Measurements from ENCODE around the gene WDR45B. TPM values are rescaled to one million over a fixed set of nuclear protein-coding genes. Genes with fewer than 3 reads are reported as not detected.

Gene WDR45B
- total RNA-seq, 1 donor from 2014 or later = 74.1 TPM

DNA sequence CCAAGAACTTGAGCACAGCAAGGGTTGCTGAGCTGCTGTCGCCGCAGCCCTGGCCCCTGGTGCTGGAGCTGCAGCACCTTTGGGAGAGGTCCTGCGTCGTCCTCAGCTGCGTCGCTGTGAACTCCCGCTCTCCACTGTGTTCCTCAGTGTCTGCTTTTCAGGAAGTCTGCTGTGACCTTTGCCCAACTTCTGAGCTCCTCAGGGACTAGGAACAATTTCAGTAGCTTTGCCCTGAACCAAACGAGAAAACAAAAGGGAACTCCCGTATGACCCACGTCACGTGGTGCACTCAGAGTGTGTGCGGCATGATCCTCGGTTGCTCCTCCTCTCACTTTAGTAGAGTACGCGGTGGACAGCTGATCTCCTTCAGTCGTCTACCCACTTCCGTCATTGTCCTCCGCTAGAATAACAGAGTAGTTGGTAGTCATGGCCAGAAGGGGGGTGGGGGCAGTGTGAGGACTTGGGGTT lies 44.2 kb downstream of the WDR45B start:
- TF ChIP-seq, protein P1, sequence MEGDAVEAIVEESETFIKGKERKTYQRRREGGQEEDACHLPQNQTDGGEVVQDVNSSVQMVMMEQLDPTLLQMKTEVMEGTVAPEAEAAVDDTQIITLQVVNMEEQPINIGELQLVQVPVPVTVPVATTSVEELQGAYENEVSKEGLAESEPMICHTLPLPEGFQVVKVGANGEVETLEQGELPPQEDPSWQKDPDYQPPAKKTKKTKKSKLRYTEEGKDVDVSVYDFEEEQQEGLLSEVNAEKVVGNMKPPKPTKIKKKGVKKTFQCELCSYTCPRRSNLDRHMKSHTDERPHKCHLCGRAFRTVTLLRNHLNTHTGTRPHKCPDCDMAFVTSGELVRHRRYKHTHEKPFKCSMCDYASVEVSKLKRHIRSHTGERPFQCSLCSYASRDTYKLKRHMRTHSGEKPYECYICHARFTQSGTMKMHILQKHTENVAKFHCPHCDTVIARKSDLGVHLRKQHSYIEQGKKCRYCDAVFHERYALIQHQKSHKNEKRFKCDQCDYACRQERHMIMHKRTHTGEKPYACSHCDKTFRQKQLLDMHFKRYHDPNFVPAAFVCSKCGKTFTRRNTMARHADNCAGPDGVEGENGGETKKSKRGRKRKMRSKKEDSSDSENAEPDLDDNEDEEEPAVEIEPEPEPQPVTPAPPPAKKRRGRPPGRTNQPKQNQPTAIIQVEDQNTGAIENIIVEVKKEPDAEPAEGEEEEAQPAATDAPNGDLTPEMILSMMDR (IDR thresholded peaks at IDR 0.05; ENCODE audit: unreplicated experiment) = no peak
- H3K9me3 Mint-ChIP-seq (ENCODE audit: unreplicated experiment) = no peaks in the 10 kb centered on the region
- peaks cover 45% of the 10 kb centered on the region for H3K36me3 Mint-ChIP-seq (ENCODE audit: low read depth, unreplicated experiment)
- peaks cover 23% of the 10 kb centered on the region for H3K4me1 Mint-ChIP-seq (ENCODE audit: unreplicated experiment)
- H3K27me3 Mint-ChIP-seq (ENCODE audit: unreplicated experiment) = peaks cover 10% of the 10 kb centered on the region
- no peak overlapping the region for H3K4me3 Mint-ChIP-seq (ENCODE audit: unreplicated experiment)
- peak overlapping the region; percentile 12 for H3K27ac Mint-ChIP-seq (ENCODE audit: unreplicated experiment)
- no peak for DNase-seq (ENCODE audit: low spot score)

- Mint-ChIP-seq H3K4me1 (ENCODE audit: unreplicated experiment) (peaks cover 23% of the 10 kb centered on the region), H3K27me3 (ENCODE audit: unreplicated experiment) (peaks cover 10% of the 10 kb centered on the region), H3K27ac (ENCODE audit: unreplicated experiment) (peak overlapping the region; percentile 61), H3K9me3 (ENCODE audit: unreplicated experiment) (no peaks in the 10 kb centered on the region), H3K4me3 (ENCODE audit: unreplicated experiment) (peak overlapping the region; percentile 51), H3K36me3 (ENCODE audit: low read depth, unreplicated experiment) (peaks cover 47% of the 10 kb centered on the region)
- TF ChIP-seq, protein P1 (IDR thresholded peaks at IDR 0.05; ENCODE audit: unreplicated experiment) = no peak
- DNase-seq (ENCODE audit: low spot score) = no peak
These were observed 45.1 kb downstream of the WDR45B start for GRCh38 chr17:82602986-82603710.

GRCh38 chr17:82602487-82602886 lies 45.8 kb downstream of the WDR45B start:
- Mint-ChIP-seq H3K4me3 (ENCODE audit: unreplicated experiment) (peak overlapping the region; percentile 78), H3K27ac (ENCODE audit: unreplicated experiment) (peak overlapping the region; percentile 80), H3K27me3 (ENCODE audit: unreplicated experiment) (peaks cover 14% of the 10 kb centered on the region), H3K9me3 (ENCODE audit: unreplicated experiment) (no peaks in the 10 kb centered on the region), H3K36me3 (ENCODE audit: low read depth, unreplicated experiment) (peaks cover 52% of the 10 kb centered on the region), H3K4me1 (ENCODE audit: unreplicated experiment) (peaks cover 23% of the 10 kb centered on the region)
- DNase-seq (ENCODE audit: low spot score) = no peak
- TF ChIP-seq, protein P1 (IDR thresholded peaks at IDR 0.05; ENCODE audit: unreplicated experiment) = no peak

GRCh38 chr17:82601447-82602000 lies 46.7 kb downstream of the WDR45B start:
- Mint-ChIP-seq H3K9me3 (ENCODE audit: unreplicated experiment) (no peaks in the 10 kb centered on the region), H3K4me3 (ENCODE audit: unreplicated experiment) (peak overlapping the region; percentile 78)

More at GRCh38 chr17:82601447-82602000, 46.7 kb downstream of the WDR45B start:
- Mint-ChIP-seq H3K27me3 (ENCODE audit: unreplicated experiment) (peaks cover 15% of the 10 kb centered on the region), H3K27ac (ENCODE audit: unreplicated experiment) (peak overlapping the region; percentile 61), H3K4me1 (ENCODE audit: unreplicated experiment) (peaks cover 23% of the 10 kb centered on the region), H3K36me3 (ENCODE audit: low read depth, unreplicated experiment) (peaks cover 54% of the 10 kb centered on the region)
- TF ChIP-seq, protein P1 (IDR thresholded peaks at IDR 0.05; ENCODE audit: unreplicated experiment) = no peak
- DNase-seq (ENCODE audit: low spot score) = no peak

Measured in endothelial cell (in vitro differentiated cells).